GM12878 (cell line): ENCODE data around the gene ZNF18. TPM values are rescaled to one million over a fixed set of nuclear protein-coding genes. Genes with fewer than 3 reads are reported as not detected.

Source experiments
- ATAC-seq: fragments of 200-7000 bp; cut with Tn5 transposase; 3 replicates; pipeline ENCODE4 v1.9.1; 2020; ENCODE audit warnings: mild to moderate bottlenecking, moderate library complexity
- BruUV-seq: library from RNA; stranded (reverse); fragments of 400-500 nt; replicated peaks from 2 replicates; lab custom pipeline; 2021; lab: Mats Ljungman, UMichigan
- CTCF ChIA-PET: fragments of 300-600 bp; sonication (Branson Sonifier 250); formaldehyde crosslinking; extraction: SDS; loops from one replicate; lab custom pipeline; 2021; ENCODE audit warnings: inconsistent platforms; lab: Yijun Ruan, JAX
- POLR2A ChIA-PET: fragments of 350-600 bp; formaldehyde crosslinking; extraction: SDS; loops from one replicate; lab custom pipeline; 2021; ENCODE audit warnings: inconsistent platforms; lab: Charles Lee
- RAD21 ChIA-PET: fragments of 300-600 bp; sonication (Branson Sonifier 250); formaldehyde crosslinking; loops from one replicate; lab custom pipeline; 2023; ENCODE audit warnings: antibody characterized with exemption; ENCODE audit not compliant: unreplicated experiment; lab: Charles Lee
- SMC1A ChIA-PET: fragments of 300-600 bp; sonication (Branson Sonifier 250); formaldehyde crosslinking; loops from one replicate; lab custom pipeline; 2023; ENCODE audit not compliant: unreplicated experiment, uncharacterized antibody; lab: Charles Lee
- DNase-seq: peaks from one replicate; pipeline ENCODE4 v3.0.0-alpha.2; 2011; ENCODE audit warnings: low read depth, low spot score
- FAIRE-seq: peaks from 3 replicates; lab custom pipeline; 2011; peaks lifted over from hg19 to GRCh38; lab: Jason Lieb, UNC
- H2AFZ ChIP-seq: 2 replicates; pipeline ENCODE4 v1.6.0; 2011; ENCODE audit warnings: low read depth, low read length, control low read depth; ENCODE audit not compliant: control insufficient read depth
- H3K27ac ChIP-seq: 2 replicates; pipeline ENCODE4 v1.5.1; 2011; ENCODE audit warnings: control low read depth; ENCODE audit not compliant: control insufficient read depth, insufficient read depth
- H3K27me3 ChIP-seq, 2 experiments: replicated peaks in 1 of 2; 2 replicates each; pipeline versions ENCODE4 v1.6.0 to v1.6.1; 2011; ENCODE audit warnings: low read length in 1 of 2; ENCODE audit not compliant: control insufficient read depth in 2 of 2, insufficient read depth in 2 of 2
- H3K36me3 ChIP-seq, 2 experiments: 2 replicates each; pipeline ENCODE4 v1.5.1; 2011; ENCODE audit warnings: low read length in 1 of 2; ENCODE audit not compliant: control insufficient read depth in 2 of 2, insufficient read depth in 2 of 2
- H3K4me1 ChIP-seq: 2 replicates; pipeline ENCODE4 v1.6.1; 2011; ENCODE audit warnings: mild to moderate bottlenecking, low read length, moderate library complexity, mixed read lengths; ENCODE audit not compliant: control insufficient read depth, insufficient read depth
- H3K4me2 ChIP-seq: 2 replicates; pipeline ENCODE4 v1.6.0; 2011; ENCODE audit warnings: control low read depth; ENCODE audit not compliant: control insufficient read depth, insufficient read depth
- H3K4me3 ChIP-seq: fragments of 200-600 bp; sonication (generic); 2 replicates; pipeline ENCODE4 v1.5.1; 2016
- H3K79me2 ChIP-seq: 2 replicates; pipeline ENCODE4 v1.6.0; 2011; ENCODE audit warnings: low read length; ENCODE audit not compliant: control insufficient read depth, insufficient read depth
- H3K9ac ChIP-seq: 2 replicates; pipeline ENCODE4 v1.8.0; 2011; ENCODE audit warnings: low read length, control low read depth, mixed read lengths; ENCODE audit not compliant: control insufficient read depth, insufficient read depth
- H3K9me3 ChIP-seq: replicated peaks from 3 replicates; pipeline ENCODE4 v1.5.1; 2011; ENCODE audit warnings: mild to moderate bottlenecking, low read length; ENCODE audit not compliant: control insufficient read depth, insufficient read depth
- H4K20me1 ChIP-seq: 2 replicates; pipeline ENCODE4 v1.6.0; 2011; ENCODE audit not compliant: control insufficient read depth, insufficient read depth
- BHLHE40 ChIP-seq, 2 experiments: fragments of 450-650 bp in 1 of 2; IDR thresholded peaks; 2 replicates each; pipeline ENCODE4 v1.6.1; 2011 to 2017; ENCODE audit warnings: low read depth in 2 of 2, borderline replicate concordance in 1 of 2, improper control_type of control experiment in 1 of 2, low read length in 1 of 2, mild to moderate bottlenecking in 1 of 2
- CBFB ChIP-seq: IDR thresholded peaks from 2 replicates; pipeline ENCODE4 v1.6.1; 2016; ENCODE audit warnings: antibody characterized with exemption, low read depth
- CHD1 ChIP-seq: IDR thresholded peaks from 2 replicates; pipeline ENCODE4 v1.6.1; 2012; ENCODE audit warnings: low read depth, low read length, improper control_type of control experiment
- CHD2 ChIP-seq: IDR thresholded peaks from 2 replicates; pipeline ENCODE4 v1.6.1; 2011; ENCODE audit warnings: low read depth, low read length, improper control_type of control experiment, borderline replicate concordance
- IKZF1 ChIP-seq: fragments of 450-650 bp; conservative IDR thresholded peaks from 2 replicates; pipeline ENCODE4 v1.6.1; 2017; ENCODE audit warnings: antibody characterized with exemption, mild to moderate bottlenecking
- IRF5 ChIP-seq: fragments of 450-650 bp; IDR thresholded peaks from 2 replicates; pipeline ENCODE4 v1.6.1; 2017; ENCODE audit warnings: borderline replicate concordance
- NRF1 ChIP-seq: conservative IDR thresholded peaks from 2 replicates; pipeline ENCODE4 v1.6.1; 2011; ENCODE audit warnings: mild to moderate bottlenecking, low read depth, low read length, improper control_type of control experiment
- RUNX3 ChIP-seq: IDR thresholded peaks from 2 replicates; pipeline ENCODE4 v1.6.1; 2012; ENCODE audit warnings: low read length, inconsistent platforms
- SP1 ChIP-seq: IDR thresholded peaks from one replicate; pipeline ENCODE4 v1.6.1; 2011; ENCODE audit warnings: low read depth, low read length
- TCF12 ChIP-seq: IDR thresholded peaks from 2 replicates; pipeline ENCODE4 v1.6.1; 2011; ENCODE audit warnings: low read depth, mild to moderate bottlenecking, low read length
- YBX1 ChIP-seq: fragments of 450-650 bp; IDR thresholded peaks from 2 replicates; pipeline ENCODE4 v1.6.1; 2016; ENCODE audit warnings: antibody characterized with exemption
- YY1 ChIP-seq: IDR thresholded peaks from 2 replicates; pipeline ENCODE4 v1.6.1; 2011; ENCODE audit warnings: low read depth, mild to moderate bottlenecking, low read length
- ZNF24 ChIP-seq: fragments of 450-650 bp; IDR thresholded peaks from 2 replicates; pipeline ENCODE4 v1.6.1; 2017; ENCODE audit warnings: antibody characterized with exemption, mild to moderate bottlenecking
- ZNF274 ChIP-seq: IDR thresholded peaks from one replicate; pipeline ENCODE4 v1.8.0; 2011; ENCODE audit not compliant: insufficient read length, insufficient read depth
- WGBS: methylation state at CpG from one replicate; pipeline ENCODE4 v1.1.6; 2016; ENCODE audit warnings: low lambda C conversion rate; ENCODE audit not compliant: insufficient replicate concordance, insufficient coverage; ENCODE audit errors: missing lambda C conversion rate; 5-methylcytosine and 5-hydroxymethylcytosine counted together
- in situ Hi-C: fragments of 300-500 bp; cut with MboI; formaldehyde crosslinking; loops from 9 replicates; pipeline ENCODE4 v1.14.3; 2018; ENCODE audit warnings: mixed read lengths
- intact Hi-C: fragments of 100-400 bp; cut with micrococcal nuclease; formaldehyde crosslinking; loops from one replicate; pipeline ENCODE4 v1.14.2; 2022; ENCODE audit not compliant: unreplicated experiment
- polyA plus RNA-seq, 11 experiments: library from polyadenylated mRNA; depleted of rRNA in 4 of 11; unstranded in 6 of 11; stranded (reverse) in 5 of 11; fragments of >200 nt; fragmentation: Nextera tagmentation in 4 of 11; fragmentation: Illumina TruSeq in 1 of 11; extraction: Ambion mirVana in 4 of 11; extraction: Trizol in 1 of 11; gene quantifications; 1 replicate in 1 of 11; 2 replicates in 10 of 11; pipeline versions ENCODE4 v1.2.1 to v1.2.3, GENCODE V29; 2011 to 2016; ENCODE audit warnings: inconsistent platforms in 2 of 11, missing spikeins in 2 of 11, low read depth in 1 of 11
- total RNA-seq, 4 experiments: library from RNA; depleted of rRNA in 3 of 4; stranded (reverse); fragments of >200 nt in 3 of 4; fragmentation: Illumina TruSeq in 1 of 4; extraction: Trizol in 1 of 4; gene quantifications; 2 replicates each; pipeline versions ENCODE4 v1.2.1 to v1.2.3, GENCODE V29; 2013 to 2021
- TF ChIP-seq, protein P1 (sequence below): fragments of 450-650 bp; formaldehyde crosslinking; IDR thresholded peaks from 2 replicates; pipeline ENCODE4 v1.5.0; 2022; ENCODE audit warnings: mild to moderate bottlenecking, missing genetic modification characterization

The ZNF18 gene
- total and polyA plus RNA-seq, 10 of the 15 experiments (the other 5 are each of a cell fraction or from before 2014, with no cell fraction given), result 4.6 to 10.2 (median 9.1) TPM

DNA sequence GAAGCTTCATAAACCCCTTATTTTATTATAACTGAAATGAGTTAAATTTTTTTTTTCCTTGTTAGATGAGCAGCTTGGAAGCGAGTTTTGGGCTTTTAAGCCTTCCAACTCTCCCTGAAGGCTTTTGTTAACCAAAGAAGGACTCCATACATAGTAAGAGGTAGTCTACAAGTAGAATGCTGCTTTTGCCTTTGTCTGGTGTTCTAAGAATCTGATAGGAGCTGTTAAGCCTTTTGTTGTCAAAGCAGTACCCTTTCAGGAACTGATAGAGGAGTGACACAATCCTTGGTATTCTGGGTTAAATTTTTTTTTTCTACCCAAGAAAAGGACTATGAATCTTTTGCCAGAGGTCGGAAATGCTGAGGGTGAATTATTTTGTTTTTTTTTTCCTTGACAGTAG, 49.5 kb upstream of the ZNF18 start:
- Histone ChIP-seq H3K4me3 (no peak overlapping the region), H3K27me3 (no peaks in the 10 kb centered on the region), H4K20me1 (0 out of 2 replicates have a peak, but pooled peaks cover 2% of the 10 kb centered on the region), H3K79me2 (peaks cover 16% of the 10 kb centered on the region), H3K4me1 (no peaks in the 10 kb centered on the region; the same call in 1 of the 2 replicates), H3K36me3 (no peaks in the 10 kb centered on the region), H2AFZ (no peak overlapping the region), H3K27ac (no peak overlapping the region), H3K9ac (no peak overlapping the region), H3K4me2 (no peak overlapping the region), H3K9me3 (no peaks in the 10 kb centered on the region)
- in situ Hi-C loops, result no loop called here
- CTCF ChIA-PET, result interaction anchor here (1.0 kb wide), 2 partner anchors 24 to 50 kb away, joined by 3 to 4 read pairs; partner anchors contain the start of gene ZNF18
- 79% methylated on average over 2 of the region's 2 CpGs for WGBS
- no TSS peak for BruUV-seq
- SMC1A ChIA-PET, result interaction anchor here (0.8 to 1.7 kb wide), 6 partner anchors 9 to 22 kb away, joined by 3 to 8 read pairs (median 4); no protein-coding TSS in a partner anchor
- FAIRE-seq (no peak), DNase-seq (no peak), ATAC-seq (no peak)
- TF ChIP-seq TCF12 (no peak), IKZF1 (no peak), SP1 (no peak), IRF5 (no peak)
- intact Hi-C loops, result no loop called here
- POLR2A ChIA-PET, result interaction anchor here (0.7 to 0.8 kb wide), 2 partner anchors 9 to 19 kb away, joined by 3 read pairs; no protein-coding TSS in a partner anchor
- RAD21 ChIA-PET, result no interaction called here

DNA sequence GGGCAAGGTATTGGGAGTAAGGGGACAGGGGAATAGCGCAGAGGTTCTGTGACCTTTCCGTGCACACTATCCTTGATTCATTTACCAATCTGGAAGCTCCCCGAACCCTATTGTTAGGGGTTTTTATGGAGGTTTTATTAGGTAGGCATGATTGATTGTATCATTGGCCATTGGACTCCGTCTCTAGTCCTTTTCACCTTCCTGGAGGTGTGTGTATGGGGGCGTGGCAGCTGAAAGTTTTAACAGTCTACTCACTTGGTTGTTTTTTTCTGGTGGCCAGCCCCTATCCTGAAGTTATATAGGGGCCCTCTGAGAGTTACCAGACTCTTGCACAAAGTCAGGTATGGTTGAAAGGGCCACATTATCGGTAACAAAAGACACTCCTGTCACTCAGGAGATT, 46.4 kb upstream of the ZNF18 start:
- Histone ChIP-seq H3K27ac (no peak overlapping the region), H3K4me3 (no peak overlapping the region), H3K4me2 (no peak overlapping the region), H3K9me3 (no peaks in the 10 kb centered on the region), H3K27me3 (no peaks in the 10 kb centered on the region), H3K4me1 (no peaks in the 10 kb centered on the region), H4K20me1 (no peaks in the 10 kb centered on the region), H3K9ac (no peak overlapping the region), H2AFZ (no peak overlapping the region), H3K79me2 (peaks cover 14% of the 10 kb centered on the region), H3K36me3 (no peaks in the 10 kb centered on the region)
- ChIA-PET SMC1A (interaction anchor here (1.2 kb wide), 1 partner anchor 18 kb away, joined by 3 read pairs; no protein-coding TSS in a partner anchor), RAD21 (no interaction called here), CTCF (no interaction called here), POLR2A (no interaction called here)
- DNase-seq (no peak), ATAC-seq (no peak), FAIRE-seq (no peak)
- intact Hi-C loops (no loop called here), in situ Hi-C loops (no loop called here)
- BruUV-seq, result no TSS peak
- WGBS, result 91% methylated on average over 6 of the region's 6 CpGs
- no peak for TF ChIP-seq CHD2
- TF ChIP-seq CHD1, result no peak
- TF ChIP-seq YBX1, result no peak
- no peak for TF ChIP-seq TCF12
- no peak for TF ChIP-seq IKZF1
- no peak for TF ChIP-seq ZNF24
- no peak for TF ChIP-seq ZNF274
- no peak for TF ChIP-seq RUNX3
- no peak for TF ChIP-seq CBFB
- no peak for TF ChIP-seq BHLHE40 (IDR thresholded peaks at IDR 0.05; ENCODE audit: borderline replicate concordance in 1 of 2, low read depth in 2 of 2, low read length in 1 of 2)
- TF ChIP-seq, protein P1, sequence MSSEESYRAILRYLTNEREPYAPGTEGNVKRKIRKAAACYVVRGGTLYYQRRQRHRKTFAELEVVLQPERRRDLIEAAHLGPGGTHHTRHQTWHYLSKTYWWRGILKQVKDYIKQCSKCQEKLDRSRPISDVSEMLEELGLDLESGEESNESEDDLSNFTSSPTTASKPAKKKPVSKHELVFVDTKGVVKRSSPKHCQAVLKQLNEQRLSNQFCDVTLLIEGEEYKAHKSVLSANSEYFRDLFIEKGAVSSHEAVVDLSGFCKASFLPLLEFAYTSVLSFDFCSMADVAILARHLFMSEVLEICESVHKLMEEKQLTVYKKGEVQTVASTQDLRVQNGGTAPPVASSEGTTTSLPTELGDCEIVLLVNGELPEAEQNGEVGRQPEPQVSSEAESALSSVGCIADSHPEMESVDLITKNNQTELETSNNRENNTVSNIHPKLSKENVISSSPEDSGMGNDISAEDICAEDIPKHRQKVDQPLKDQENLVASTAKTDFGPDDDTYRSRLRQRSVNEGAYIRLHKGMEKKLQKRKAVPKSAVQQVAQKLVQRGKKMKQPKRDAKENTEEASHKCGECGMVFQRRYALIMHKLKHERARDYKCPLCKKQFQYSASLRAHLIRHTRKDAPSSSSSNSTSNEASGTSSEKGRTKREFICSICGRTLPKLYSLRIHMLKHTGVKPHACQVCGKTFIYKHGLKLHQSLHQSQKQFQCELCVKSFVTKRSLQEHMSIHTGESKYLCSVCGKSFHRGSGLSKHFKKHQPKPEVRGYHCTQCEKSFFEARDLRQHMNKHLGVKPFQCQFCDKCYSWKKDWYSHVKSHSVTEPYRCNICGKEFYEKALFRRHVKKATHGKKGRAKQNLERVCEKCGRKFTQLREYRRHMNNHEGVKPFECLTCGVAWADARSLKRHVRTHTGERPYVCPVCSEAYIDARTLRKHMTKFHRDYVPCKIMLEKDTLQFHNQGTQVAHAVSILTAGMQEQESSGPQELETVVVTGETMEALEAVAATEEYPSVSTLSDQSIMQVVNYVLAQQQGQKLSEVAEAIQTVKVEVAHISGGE (CRISPR knock-in tag), result no peak
- no peak for TF ChIP-seq YY1
- no peak for TF ChIP-seq NRF1
